ENCODE measurements around the gene CRIP2.
A peak's percentile ranks its signal among the peaks of the same experiment; 100 is the strongest.

CRIP2 gene

GRCh38 chr14:105480807-105481801, 6.5 kb downstream of the CRIP2 start:
- H3K9ac ChIP-seq (ENCODE audit: low read length) = peak overlapping the region; percentile 28; the same call in 1 of the 2 replicates
- no peaks in the 10 kb centered on the region for H4K20me1 ChIP-seq (ENCODE audit: insufficient read depth, low read length)
- TF ChIP-seq CTCF (IDR thresholded peaks at IDR 0.05; ENCODE audit: low read length) = peak; percentile 99
- TF ChIP-seq EZH2 (IDR thresholded peaks at IDR 0.05; ENCODE audit: borderline replicate concordance, low read length) = no peak
- H3F3A ChIP-seq (ENCODE audit: insufficient read depth, low read length) = no peaks in the 10 kb centered on the region
- H3K4me3 ChIP-seq (ENCODE audit: low read depth, low read length, poor library complexity, severe bottlenecking) = peak overlapping the region; percentile 41
- no peak overlapping the region for H2AFZ ChIP-seq (ENCODE audit: low read length)
- no peaks in the 10 kb centered on the region for H3K9me2 ChIP-seq (ENCODE audit: low read depth, low read length)
- no peak overlapping the region for H3K27ac ChIP-seq (ENCODE audit: low read depth, low read length, poor library complexity, severe bottlenecking)
- no peaks in the 10 kb centered on the region for H3K9me3 ChIP-seq (ENCODE audit: low read length)
- H3K36me3 ChIP-seq (ENCODE audit: insufficient read depth, low read length) = no peaks in the 10 kb centered on the region
- peaks cover 33% of the 10 kb centered on the region for H3K27me3 ChIP-seq (ENCODE audit: insufficient read depth, low read length)
- H3K4me1 ChIP-seq (ENCODE audit: insufficient read depth, low read length, severe bottlenecking) = peaks cover 18% of the 10 kb centered on the region
- H3K79me2 ChIP-seq (ENCODE audit: insufficient read depth, low read length) = no peaks in the 10 kb centered on the region
- H3K4me2 ChIP-seq (ENCODE audit: low read length) = peak overlapping the region; percentile 56

GRCh38 chr14:105481886-105482457, 7.4 kb downstream of the CRIP2 start:
- H2AFZ ChIP-seq (ENCODE audit: low read length) = no peak overlapping the region
- no peak overlapping the region for H3K4me3 ChIP-seq (ENCODE audit: low read depth, low read length, poor library complexity, severe bottlenecking)
- no peak overlapping the region for H3K9ac ChIP-seq (ENCODE audit: low read length)
- H3F3A ChIP-seq (ENCODE audit: insufficient read depth, low read length) = no peaks in the 10 kb centered on the region
- H3K9me2 ChIP-seq (ENCODE audit: low read depth, low read length) = no peaks in the 10 kb centered on the region
- no peaks in the 10 kb centered on the region for H3K9me3 ChIP-seq (ENCODE audit: low read length)
- TF ChIP-seq EZH2 (IDR thresholded peaks at IDR 0.05; ENCODE audit: borderline replicate concordance, low read length) = no peak
- peak; percentile 38; the same call in 1 of the 2 replicates for TF ChIP-seq CTCF (IDR thresholded peaks at IDR 0.05; ENCODE audit: low read length)
- H3K4me2 ChIP-seq (ENCODE audit: low read length) = peak overlapping the region; percentile 25; the same call in 1 of the 2 replicates
- no peaks in the 10 kb centered on the region for H3K36me3 ChIP-seq (ENCODE audit: insufficient read depth, low read length)
- H3K27me3 ChIP-seq (ENCODE audit: insufficient read depth, low read length) = peaks cover 32% of the 10 kb centered on the region
- H3K27ac ChIP-seq (ENCODE audit: low read depth, low read length, poor library complexity, severe bottlenecking) = no peak overlapping the region
- H4K20me1 ChIP-seq (ENCODE audit: insufficient read depth, low read length) = no peaks in the 10 kb centered on the region
- H3K79me2 ChIP-seq (ENCODE audit: insufficient read depth, low read length) = no peaks in the 10 kb centered on the region
- H3K4me1 ChIP-seq (ENCODE audit: insufficient read depth, low read length, severe bottlenecking) = peaks cover 25% of the 10 kb centered on the region

GRCh38 chr14:105482486-105483110, 8.0 kb downstream of the CRIP2 start:
- H3K4me2 ChIP-seq (ENCODE audit: low read length) = peak overlapping the region; percentile 25; the same call in 1 of the 2 replicates
- H3F3A ChIP-seq (ENCODE audit: insufficient read depth, low read length) = no peaks in the 10 kb centered on the region
- no peak overlapping the region for H3K9ac ChIP-seq (ENCODE audit: low read length)
- H3K27me3 ChIP-seq (ENCODE audit: insufficient read depth, low read length) = peaks cover 26% of the 10 kb centered on the region
- H3K27ac ChIP-seq (ENCODE audit: low read depth, low read length, poor library complexity, severe bottlenecking) = no peak overlapping the region
- no peaks in the 10 kb centered on the region for H3K79me2 ChIP-seq (ENCODE audit: insufficient read depth, low read length)
- H2AFZ ChIP-seq (ENCODE audit: low read length) = no peak overlapping the region
- H3K4me3 ChIP-seq (ENCODE audit: low read depth, low read length, poor library complexity, severe bottlenecking) = no peak overlapping the region
- H3K9me3 ChIP-seq (ENCODE audit: low read length) = no peaks in the 10 kb centered on the region
- H4K20me1 ChIP-seq (ENCODE audit: insufficient read depth, low read length) = no peaks in the 10 kb centered on the region
- TF ChIP-seq CTCF (IDR thresholded peaks at IDR 0.05; ENCODE audit: low read length) = no peak
- TF ChIP-seq EZH2 (IDR thresholded peaks at IDR 0.05; ENCODE audit: borderline replicate concordance, low read length) = no peak
- H3K9me2 ChIP-seq (ENCODE audit: low read depth, low read length) = no peaks in the 10 kb centered on the region
- H3K4me1 ChIP-seq (ENCODE audit: insufficient read depth, low read length, severe bottlenecking) = peaks cover 32% of the 10 kb centered on the region
- H3K36me3 ChIP-seq (ENCODE audit: insufficient read depth, low read length) = no peaks in the 10 kb centered on the region
